HepG2 (cell line): ENCODE results near the gene ITIH1.

ENCODE experiments used
- CTCF ChIP-seq: sonication (generic); formaldehyde crosslinking; IDR thresholded peaks from 2 replicates; pipeline ENCODE4 v1.5.0; 2020; ENCODE audit warnings: mild to moderate bottlenecking, missing genetic modification reagents, moderate library complexity
- LCORL ChIP-seq, 2 experiments: fragments of 450-650 bp in 1 of 2; sonication (generic) in 1 of 2; formaldehyde crosslinking in 1 of 2; IDR thresholded peaks; 2 replicates each; pipeline versions ENCODE4 v1.5.0 to v1.6.1; 2017 to 2020; ENCODE audit warnings: antibody characterized with exemption in 1 of 2, missing genetic modification reagents in 1 of 2

GRCh38 chr3:52834871-52835501, 57.6 kb downstream of the ITIH1 start, which contains the start of gene MUSTN1:
- no peak for TF ChIP-seq LCORL (IDR thresholded peaks at IDR 0.05)
- 0 out of 2 replicates have a peak, but pooled peaks have one; percentile 11 for TF ChIP-seq LCORL (CRISPR knock-in tag; IDR thresholded peaks at IDR 0.05)
- TF ChIP-seq CTCF (CRISPR knock-in tag) = no peak
